ENCODE results near the gene CAPN5. TPM values are rescaled to one million over a fixed set of nuclear protein-coding genes. Genes with fewer than 3 reads are reported as not detected.

Gene CAPN5
- total RNA-seq, 1 experiment from 2014 or later, result 13.1 TPM

GRCh38 chr11:77170107-77170506, 103.3 kb downstream of the CAPN5 start:
- no peak for DNase-seq (ENCODE audit: low read depth)

- DNase-seq (ENCODE audit: low read depth), result no peak
Observed at GRCh38 chr11:77171254-77171653, 104.5 kb downstream of the CAPN5 start.

- DNase-seq (ENCODE audit: low read depth), result no peak
Observed at GRCh38 chr11:77171885-77172665, 105.3 kb downstream of the CAPN5 start.

- DNase-seq (ENCODE audit: low read depth), result no peak
Observed at GRCh38 chr11:77172666-77172982, 105.9 kb downstream of the CAPN5 start.

GRCh38 chr11:77173494-77173893, 106.7 kb downstream of the CAPN5 start:
- no peak for DNase-seq (ENCODE audit: low read depth)

GRCh38 chr11:77174559-77174958, 107.8 kb downstream of the CAPN5 start:
- DNase-seq (ENCODE audit: low read depth), result no peak

- DNase-seq (ENCODE audit: low read depth), result no peak
Observed at GRCh38 chr11:77175021-77175842, 108.5 kb downstream of the CAPN5 start.

Other genes with a start within 250 kb of the CAPN5 start
- gene ACER3, start 206.1 kb upstream of the CAPN5 start, total RNA-seq (2014; rRNA removed; shearing (Covaris generic)), result 21.4 and 37.0 TPM in 2 replicates
- not detected in 2 replicates for gene B3GNT6, start 32.6 kb upstream of the CAPN5 start, total RNA-seq (2014; rRNA removed; shearing (Covaris generic))
- not detected in 2 replicates for gene OMP, start 35.9 kb downstream of the CAPN5 start, total RNA-seq (2014; rRNA removed; shearing (Covaris generic))
- gene MYO7A, start 61.3 kb downstream of the CAPN5 start, total RNA-seq (2014; rRNA removed; shearing (Covaris generic)), result not detected in 2 replicates
- not detected in 2 replicates for gene GDPD4, start 234.7 kb downstream of the CAPN5 start, total RNA-seq (2014; rRNA removed; shearing (Covaris generic))